Activated gamma-delta T cell treated with anti-CD3 and anti-CD28 coated beads, Interleukin-2, amount 50 U/mL, for 16 hours (primary cell): Measurements from ENCODE around the gene ABHD16A.

Experiments used
- DNase-seq: peaks from one replicate; pipeline ENCODE4 v3.0.0-alpha.2; 2020; ENCODE audit warnings: low read depth

The ABHD16A gene

DNA sequence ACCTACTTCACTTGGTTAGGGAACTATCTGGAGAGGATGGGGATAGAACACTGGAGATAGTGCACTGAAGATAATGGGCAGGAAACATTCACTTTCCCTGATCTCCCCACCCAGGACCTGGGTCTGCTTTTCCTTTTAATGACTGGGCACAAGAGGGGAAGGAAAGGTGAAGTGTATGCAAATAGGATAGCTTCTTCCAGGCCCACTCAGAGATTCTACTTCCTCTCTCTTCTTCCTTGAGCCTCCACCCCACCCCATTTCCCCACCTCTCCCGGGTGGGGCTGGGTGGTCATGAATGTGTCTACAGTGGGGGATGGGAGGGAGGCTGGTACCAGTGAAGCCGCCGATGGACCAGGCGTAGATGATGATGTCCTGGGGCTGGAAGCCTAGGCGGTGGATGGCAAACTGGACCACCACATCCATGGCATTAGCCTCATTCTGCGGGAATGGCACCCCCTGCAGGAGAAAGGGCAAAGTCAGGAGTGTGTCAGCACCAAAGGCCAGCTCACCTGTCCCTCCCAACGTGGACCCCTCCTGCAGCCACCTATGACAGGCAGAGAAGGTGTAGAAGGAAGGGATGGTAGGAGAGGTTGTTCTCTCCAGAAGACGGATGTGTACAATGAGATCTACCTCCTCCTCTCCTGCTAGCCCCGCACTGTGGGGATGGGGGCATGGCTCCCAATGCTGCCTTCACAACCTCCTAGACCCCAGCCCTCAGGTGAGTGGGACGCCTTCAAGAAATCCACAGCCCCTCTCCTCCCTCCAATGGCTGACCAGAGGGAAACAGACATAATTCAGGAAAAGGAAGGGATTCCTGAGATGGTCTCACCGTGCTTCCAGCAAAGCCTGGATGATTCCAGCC, 13.6 kb downstream of the ABHD16A start:
- DNase-seq, result no peak

DNA sequence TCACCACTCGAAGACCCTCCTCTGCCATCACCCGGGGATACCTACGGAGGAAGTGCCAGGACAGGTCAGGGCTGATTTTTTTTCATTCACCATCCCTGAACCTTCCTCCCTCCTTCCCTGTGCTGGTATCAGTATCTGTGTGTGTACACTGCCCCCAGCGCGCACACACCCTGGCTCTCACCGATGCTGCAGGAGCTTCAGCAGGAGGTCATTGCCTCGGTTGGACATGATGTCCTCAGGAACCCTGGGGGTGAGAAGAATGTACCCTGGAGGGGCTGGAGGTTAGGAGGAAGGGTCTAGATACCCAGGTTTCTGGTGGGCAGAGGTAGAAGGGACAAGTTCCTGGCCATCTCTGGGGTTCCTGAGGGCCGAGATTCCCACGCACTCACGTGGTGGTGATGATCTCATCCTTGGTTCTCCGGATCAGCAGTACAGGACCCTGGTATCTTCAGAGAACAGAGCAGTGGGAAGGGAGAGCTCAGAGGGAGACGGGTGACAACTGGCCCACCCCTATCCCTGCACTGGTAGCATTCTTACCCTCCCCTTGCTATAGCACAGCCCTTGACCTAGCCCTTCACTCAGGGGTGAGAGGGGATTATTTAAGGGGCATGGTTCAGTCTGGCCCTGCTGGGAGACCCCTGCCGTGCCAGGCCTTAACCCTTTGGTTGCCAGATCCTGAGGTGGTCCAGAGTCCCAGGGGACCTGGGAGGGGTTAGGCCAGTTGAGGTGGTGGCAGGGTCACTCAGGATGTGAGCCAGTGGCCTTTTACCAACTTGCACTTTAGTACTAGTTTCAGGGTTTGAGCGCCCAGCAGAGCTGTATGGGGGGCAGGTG, 15.0 kb downstream of the ABHD16A start:
- DNase-seq, result no peak

DNA sequence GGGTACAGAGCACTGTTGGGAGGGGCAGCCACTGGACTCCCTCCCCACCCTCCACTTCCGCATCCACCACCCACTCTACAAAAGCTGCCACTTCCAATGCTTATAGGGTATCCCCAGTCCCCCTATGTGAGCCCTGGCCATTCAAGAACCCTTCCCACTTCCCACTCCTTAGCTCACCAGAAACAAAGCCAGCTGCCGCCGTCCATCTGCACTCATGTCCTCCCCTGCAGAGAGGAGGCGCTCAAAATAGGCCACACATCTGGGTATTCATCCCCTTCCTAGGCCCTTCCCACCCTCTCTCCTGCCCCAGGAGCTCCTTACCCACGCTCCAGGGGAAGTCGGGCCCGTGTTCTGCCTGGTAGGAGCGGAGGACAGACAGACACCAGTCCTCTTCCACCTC, 15.8 kb downstream of the ABHD16A start:
- no peak for DNase-seq

DNA sequence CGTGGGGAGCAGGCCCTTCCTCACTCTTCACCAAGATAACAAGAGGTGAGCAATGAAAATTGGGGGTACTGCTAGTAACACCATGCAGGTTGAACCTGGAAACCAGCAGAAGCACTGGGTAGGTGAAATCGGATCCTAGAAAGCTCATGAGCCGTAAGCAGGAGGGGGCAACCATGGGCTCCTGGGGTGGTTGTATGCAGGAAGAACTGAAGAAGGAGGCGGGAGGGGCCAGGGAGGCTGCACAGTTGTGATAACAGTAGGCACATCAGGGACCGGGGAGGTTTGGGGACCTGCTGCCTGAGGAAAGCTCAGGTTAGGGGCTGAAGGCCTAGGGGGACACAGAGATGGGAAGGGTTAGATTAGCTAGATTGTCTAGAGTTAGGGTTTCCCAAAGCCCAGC, 16.6 kb downstream of the ABHD16A start:
- DNase-seq, result no peak

DNA sequence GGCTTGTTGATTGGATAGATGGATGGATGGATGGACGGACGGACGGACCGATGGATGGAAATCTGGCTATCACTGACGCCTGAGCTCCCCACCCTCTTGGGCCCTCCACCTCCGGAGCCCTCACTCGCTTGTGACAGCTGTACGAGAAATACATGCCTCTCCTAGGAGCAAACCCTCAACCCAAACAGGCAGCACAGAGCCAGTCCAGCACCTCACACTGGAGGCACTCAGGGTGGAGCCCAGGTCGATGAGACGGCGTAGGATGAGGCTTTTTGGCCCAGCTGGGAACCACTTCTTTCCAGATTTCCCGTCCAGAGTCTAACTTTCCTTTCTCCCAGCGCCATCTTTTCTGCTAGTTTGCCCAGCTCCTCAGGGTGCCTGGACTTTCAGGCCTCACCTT, 19.5 kb downstream of the ABHD16A start:
- no peak for DNase-seq

DNA sequence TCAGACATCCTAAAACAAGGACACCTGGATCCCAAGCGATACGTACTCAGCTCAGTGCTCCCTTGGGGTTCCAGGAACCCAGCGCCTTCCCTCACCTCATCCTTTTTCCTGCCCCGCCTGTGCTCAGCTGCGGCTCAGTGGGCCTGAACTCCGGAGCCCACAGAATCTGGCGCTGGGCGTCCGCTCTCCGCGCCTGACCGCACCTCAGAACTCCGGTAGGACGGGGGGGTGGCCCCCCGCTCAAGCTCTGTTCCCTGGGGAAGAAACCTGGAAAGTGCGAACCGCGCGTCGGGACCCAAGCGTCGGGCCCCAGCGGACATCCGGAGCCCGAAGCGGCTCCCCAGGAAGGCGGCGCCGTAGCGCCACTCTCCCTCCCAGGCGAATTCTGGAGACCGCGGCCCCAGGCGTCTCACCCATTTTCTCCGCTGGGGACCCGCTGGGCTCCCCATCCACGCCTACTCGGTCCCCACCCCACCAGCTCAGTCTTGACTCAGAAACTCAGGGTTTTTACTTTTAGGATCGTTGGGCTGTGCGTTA, 21.9 kb downstream of the ABHD16A start:
- DNase-seq, result no peak

DNA sequence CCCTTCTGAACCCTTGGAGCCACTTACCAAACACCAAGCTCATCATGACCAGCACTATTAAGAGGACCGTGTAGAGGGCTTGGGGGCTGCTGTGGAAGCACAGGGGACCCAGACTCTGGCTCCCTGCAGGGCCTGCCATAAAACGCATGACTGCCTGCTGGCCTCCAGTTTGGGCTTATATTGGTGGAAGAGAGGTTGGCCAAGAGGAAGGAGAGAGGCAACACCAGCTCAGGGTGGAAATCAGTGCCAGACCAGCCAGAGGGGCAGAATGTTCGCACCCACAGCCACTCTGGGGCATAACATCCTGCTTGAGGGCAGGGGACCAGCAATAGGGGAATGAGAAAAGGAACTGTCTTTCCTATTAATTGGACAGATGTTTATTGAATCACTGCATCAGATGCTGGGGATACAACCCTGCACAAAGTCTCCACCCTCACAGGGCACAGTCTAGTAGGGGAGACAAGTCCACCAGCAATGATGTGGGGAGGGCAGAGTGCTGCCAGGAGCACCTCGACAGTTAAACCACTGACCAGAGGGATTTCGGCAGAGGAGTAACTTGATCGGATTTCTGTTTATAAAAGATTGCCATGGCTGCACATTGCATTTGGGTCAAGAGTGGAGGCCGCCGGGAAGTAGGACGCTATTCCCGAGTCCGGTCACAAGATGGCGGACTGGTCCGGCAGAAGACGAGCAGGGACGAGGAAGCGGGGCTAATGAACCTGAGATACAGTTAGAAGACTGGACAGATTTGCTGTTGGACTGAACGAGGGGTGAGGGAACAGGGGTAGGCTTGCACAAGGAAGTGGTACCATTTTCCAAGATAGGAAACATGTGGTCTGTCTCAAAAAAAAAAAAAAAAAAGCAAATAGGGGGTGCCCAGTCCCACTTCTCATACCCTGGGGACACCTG, 22.6 kb downstream of the ABHD16A start, which contains the start of gene LY6G5C:
LY6G5C (minus strand) TSS at position 842 of the 909 bp plus-strand sequence; CDS start at position 148, 694 bp downstream.
- DNase-seq, result peak; percentile 45

DNA sequence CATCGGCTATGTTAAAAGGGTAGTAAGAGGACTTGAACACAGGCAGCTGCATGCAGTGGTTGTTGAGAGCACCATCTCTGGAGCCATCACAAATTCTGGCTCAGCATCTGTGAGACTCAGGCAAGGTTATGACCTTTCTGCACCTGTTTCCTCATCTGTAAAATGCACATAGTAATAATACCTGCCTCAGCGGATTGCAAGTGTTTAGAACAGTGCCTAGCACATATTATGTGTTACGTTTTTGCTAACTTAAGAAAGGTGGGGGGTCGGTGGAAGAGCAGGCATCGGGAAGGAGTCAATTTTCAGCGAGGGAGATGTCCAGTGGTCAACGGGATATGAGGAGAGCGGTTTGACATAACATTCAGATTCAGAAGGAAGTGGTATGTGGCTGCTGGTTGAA, 25.2 kb downstream of the ABHD16A start:
- no peak for DNase-seq

DNA sequence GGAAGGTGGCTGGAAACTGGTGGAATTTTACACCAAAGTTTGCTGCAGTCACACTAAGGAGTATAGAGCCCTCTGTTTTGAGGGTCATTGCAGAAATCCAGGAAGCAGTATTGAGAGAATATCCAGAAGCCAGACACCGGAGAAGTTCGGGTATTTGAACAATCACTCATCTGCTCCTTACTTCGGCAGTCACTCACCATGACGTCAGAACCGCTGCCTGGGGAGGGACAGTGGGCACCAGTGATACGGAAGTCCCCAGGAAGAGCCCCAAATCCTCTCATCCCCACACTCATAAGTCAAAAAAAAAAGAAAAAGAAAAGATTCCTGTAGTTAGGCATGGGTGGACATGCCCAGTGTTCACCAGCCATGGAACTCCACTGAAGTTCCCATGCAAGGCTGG, 26.2 kb downstream of the ABHD16A start:
- no peak for DNase-seq

DNA sequence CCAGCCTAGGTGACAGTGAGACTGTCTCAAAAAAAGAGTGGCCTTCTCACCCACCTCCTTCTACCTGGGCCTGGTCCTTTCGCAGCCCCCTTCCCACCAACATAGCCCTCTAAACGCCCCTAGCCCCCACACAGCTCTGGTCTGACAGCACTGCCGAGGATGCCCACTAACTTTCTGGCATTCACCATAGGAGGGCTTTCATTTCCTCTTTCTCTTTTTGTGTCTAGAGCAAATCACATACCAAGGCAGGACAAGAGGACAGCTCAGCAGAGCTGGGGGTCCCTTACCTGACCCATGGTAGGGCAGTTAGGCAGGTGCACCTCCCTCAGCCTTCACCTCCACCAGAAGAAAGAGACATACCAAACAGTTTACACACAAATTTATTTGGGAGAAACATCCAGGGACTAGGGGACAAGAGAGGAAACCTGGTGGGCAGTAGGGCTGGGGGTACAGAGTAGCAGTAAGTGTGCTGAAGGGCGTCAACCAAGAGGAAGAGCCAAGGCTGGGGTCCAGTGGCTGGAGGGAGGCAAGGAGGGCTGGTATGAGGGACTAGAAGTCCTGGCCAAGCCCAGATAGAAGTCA, 26.7 kb downstream of the ABHD16A start:
- DNase-seq, result no peak

DNA sequence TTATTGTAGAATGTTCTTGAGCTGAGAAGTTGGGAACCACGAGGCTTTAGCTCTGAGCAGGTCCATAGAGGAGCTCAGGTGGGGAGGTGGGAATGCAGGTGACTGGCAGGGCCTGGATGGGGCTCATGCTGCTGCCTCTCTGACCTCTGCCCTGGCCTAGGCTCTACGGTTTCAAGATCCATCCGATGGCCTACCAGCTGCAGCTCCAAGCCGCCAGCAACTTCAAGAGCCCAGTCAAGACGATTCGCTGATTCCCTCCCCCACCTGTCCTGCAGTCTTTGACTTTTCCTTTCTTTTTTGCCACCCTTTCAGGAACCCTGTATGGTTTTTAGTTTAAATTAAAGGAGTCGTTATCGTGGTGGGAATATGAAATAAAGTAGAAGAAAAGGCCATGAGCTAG, 33.4 kb downstream of the ABHD16A start, which contains the start of gene LY6G5B:
LY6G5B (plus strand) TSS at position 301 of the 400 bp plus-strand sequence. CDS start 975 bp downstream, outside the sequence.
- no peak for DNase-seq

DNA sequence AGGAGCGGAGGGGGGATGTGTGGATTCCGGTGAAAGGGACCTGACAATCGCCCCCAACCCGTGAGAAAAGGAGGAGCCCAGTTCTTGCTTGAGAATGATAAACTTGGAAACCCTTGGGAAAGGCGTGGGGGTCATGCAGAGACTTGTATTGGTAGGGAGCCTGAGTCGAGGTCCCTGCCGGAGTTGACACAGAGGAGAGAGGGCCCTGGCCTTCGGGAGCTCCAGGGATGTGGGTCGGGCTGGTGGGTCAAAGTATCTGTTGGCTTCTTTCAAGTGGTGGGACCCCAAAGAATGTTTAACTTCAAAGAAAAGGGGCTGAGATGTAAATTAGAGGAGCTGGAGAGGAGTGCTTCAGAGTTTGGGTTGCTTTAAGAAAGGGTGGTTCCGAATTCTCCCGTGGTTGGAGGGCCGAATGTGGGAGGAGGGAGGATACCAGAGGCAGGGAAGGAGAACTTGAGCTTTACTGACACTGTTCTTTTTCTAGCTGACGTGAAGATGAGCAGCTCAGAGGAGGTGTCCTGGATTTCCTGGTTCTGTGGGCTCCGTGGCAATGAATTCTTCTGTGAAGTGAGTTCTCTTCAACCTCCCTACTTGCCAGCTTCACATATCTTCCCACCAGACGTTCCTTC, 36.7 kb downstream of the ABHD16A start:
- no peak for DNase-seq

DNA sequence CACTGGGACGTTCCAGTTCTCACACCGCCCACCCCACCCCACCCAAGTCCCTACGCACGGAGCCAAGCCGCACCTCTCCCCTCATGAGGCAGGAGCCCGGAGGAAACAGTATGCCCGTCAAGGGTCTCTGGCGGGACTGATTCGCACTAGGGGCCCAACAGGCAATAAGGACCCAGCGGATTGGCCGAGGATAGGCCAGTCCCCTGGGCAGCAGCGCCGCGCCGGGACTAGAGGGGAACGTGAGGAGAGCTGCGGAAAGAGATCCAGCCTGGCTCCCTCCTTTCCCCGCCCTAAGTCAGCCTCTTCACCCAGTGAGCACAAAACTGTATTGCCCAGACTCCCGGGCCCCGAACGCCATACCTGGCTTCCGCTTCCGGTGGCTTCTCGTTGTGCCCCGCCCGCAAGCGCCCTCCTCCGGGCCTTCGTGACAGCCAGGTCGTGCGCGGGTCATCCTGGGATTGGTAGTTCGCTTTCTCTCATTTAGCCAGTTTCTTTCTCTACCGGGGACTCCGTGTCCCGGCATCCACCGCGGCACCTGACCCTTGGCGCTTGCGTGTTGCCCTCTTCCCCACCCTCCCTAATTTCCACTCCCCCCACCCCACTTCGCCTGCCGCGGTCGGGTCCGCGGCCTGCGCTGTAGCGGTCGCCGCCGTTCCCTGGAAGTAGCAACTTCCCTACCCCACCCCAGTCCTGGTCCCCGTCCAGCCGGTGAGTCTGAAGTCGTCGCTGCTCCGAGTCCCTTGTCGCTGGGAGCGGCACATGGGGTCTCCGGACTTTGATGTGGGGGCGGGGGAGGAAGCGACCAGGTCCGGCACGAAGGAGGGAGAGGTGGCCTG, 37.4 kb downstream of the ABHD16A start, which contains the start of gene CSNK2B:
CSNK2B (plus strand) TSS at position 580 of the 836 bp plus-strand sequence. CDS start 752 bp downstream, outside the sequence.
- peak; percentile 97 for DNase-seq

DNA sequence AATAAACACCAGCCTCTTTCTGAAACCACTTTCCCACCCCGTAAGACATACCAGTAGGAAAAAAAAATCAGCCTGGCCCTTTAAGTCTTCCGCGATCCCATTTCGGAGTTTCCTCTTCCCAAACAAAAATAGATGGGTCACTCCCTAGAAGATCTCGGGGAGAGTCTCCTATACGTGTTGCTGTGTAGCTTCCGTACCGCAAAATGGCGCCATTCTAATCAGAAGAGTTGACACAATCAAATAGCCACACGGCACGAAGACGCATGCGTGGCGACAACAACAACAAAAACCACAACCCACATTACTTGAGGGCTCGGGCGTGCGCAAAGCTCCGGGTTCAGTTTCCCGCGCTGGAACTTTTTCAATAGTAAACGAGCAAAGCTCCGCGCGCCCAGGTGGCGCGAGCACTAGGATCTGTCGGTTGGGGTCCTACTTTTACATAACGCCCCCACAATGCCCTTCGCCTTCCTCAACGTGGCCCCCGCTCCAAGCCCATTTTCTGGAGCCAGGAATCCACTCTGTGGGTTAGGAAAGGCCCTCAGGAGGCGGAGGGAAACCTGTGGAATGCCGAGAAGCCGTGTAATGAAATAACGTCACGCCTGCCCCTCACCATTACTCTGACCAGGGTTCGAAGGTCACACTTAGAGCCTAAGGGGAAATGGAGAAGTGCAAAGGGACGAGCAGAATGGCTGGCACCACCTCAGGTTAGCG, 38.2 kb downstream of the ABHD16A start, which contains the start of gene GPANK1:
GPANK1 (minus strand) TSS at position 208 of the 711 bp plus-strand sequence. CDS start 519 bp downstream, outside the sequence.
- peak; percentile 85 for DNase-seq

DNA sequence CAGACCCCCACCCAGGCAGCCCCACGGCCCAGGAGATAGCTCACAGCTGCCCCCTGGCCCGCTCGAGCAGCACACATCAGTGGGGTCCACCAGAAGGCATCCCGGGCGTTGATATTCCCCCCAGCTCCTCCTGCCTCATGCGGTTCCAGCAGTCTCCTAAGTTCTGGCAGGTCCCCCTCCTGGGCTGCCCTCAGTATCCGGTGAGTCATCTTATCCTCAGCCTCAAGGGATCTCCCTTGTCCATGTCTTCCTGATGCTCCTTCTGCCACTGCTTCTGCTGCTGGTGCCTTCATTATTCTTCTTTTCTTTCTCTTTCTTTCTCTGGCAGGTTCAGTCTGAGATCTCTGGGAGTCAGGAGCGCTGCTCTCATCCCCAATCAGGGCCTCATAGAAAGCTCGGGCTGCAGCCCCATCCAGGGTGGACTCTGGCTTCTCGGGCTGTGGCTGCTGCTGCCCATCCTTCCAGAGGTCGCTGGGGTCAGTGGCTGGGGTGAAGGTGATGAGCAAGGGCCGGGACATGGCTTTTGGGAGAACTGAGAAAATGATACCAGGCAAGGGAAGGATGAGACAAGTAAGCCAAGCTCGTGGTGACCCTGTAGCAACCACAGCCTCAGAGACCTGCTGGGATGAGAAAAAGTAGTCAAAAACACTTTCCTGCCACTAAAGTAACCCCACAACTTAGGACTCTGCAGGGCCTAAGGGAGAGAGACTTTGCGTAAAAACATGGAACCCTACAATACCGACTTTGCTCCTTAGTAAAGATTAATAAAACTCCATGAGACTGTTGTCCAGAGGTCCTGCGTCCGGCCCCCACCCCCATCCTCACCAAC, 38.9 kb downstream of the ABHD16A start:
- DNase-seq, result no peak

DNA sequence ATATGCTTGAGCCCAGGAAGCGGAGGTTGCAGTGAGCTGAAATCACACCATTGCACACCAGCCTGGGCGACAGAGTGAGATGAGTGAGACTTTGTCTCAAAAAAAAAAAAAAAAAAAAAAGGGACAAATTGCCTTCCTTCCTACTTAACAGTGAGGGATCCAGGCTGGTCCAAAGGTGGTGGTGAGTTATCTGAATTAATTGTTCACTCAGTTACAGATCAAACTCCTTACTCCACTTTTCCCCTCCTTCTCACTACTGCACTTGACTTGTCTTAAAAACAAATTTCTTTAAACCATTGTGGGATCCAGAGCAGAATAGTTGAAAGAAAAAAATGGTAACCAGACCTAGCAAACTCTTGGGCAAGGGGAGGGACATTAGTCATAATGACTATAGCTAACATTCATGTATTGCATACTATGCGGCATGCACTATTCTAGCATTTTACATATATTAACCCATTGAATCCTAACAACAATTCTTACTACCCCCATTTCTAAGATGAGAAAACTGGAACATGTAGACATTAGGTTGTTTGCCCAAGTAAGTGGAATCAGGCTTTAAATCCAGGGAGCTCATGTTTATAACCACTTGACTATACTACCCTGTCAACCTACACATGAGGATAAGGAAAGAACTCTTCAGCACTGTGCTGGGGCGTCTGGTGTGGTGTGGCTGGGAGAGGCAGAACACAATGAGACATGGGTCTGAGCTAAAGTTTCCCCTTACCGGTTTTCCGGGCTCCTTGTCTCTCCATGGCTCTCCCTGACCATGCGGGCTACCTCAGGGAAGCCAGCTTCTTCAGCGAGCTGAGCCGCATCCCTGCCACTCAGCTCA, 39.8 kb downstream of the ABHD16A start:
- no peak for DNase-seq
